ENCODE measurements around the gene MTA1. TPM values are rescaled to one million over a fixed set of nuclear protein-coding genes. Genes with fewer than 3 reads are reported as not detected.

The MTA1 gene
- total RNA-seq, 2 experiments from 2014 or later = 107 to 113 TPM

DNA sequence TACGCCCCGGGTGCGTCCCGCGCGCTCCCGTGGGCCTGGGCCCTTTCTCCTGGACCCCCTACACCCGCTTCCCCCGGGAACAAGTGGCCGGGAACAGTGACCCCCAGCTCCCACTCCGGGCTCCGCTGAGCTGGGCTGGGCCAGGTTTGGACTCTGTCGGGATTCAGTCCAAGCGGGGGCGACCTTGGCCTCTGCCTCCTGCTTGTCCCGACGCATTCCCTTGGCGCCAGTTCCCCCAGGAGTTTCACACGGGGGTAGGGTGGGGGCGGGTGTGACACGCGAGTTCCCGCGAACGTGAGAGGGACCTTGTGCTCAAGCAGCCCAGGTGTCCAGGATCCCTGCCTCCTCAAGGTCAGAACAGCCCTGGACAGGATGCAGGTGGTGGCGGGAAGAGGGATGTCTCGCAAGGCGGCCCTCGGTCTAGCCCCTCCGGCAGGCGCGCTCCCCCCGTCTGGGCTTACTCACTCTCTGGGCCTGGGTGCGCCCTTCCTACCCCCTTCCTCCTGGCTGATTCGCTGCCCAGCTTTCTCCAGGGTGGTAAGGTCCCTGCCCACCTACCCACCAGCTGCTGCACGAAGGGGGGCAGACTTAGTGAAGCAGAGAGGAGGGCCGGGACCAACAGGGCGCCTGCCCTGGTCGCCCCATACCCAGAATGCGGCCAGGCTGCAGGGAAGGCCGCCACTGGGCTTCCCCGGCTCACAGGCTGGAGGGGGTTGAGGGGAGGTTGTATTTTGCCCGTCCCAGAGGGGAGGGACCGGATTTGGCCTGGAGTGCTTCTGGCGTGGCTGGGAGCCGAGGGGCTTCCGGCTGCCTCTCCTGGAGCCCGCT lies 55.9 kb downstream of the MTA1 start:
- peaks cover 10% of the 10 kb centered on the region in 2 experiments for H3K27me3 ChIP-seq (ENCODE audit: control insufficient read depth in 1 of 2, insufficient read depth in 2 of 2, low read length in 2 of 2)
- Mint-ChIP-seq H3K4me3 (peak overlapping the region; percentile 25), H3K36me3 (ENCODE audit: low read depth) (no peaks in the 10 kb centered on the region), H3K4me1 (ENCODE audit: low read depth) (peaks cover 27% of the 10 kb centered on the region), H3K27ac (no peak overlapping the region), H3K27me3 (no peaks in the 10 kb centered on the region), H3K9me3 (no peaks in the 10 kb centered on the region)
- peak overlapping the region; percentile 44 for H3K4me3 ChIP-seq (ENCODE audit: low read length)
- ChIA-PET POLR2A (interaction anchor here (1.3 to 7.7 kb wide), 2 partner anchors 15 to 183 kb away, joined by 3 to 154 read pairs; partner anchors contain the start of gene TEDC1), CTCF (interaction anchor here (2.7 kb wide), 1 partner anchor 14 kb away, joined by 12 read pairs; no protein-coding TSS in a partner anchor)
- intact Hi-C loops (cut with DNase I, micrococcal nuclease) = no loop called here
- no peaks in the 10 kb centered on the region for H3K36me3 ChIP-seq (ENCODE audit: insufficient read depth, low read length)
- H3K9me3 ChIP-seq (ENCODE audit: control insufficient read depth in 1 of 2, insufficient read depth in 1 of 2, low read length in 2 of 2) = peaks cover 0 to 22% of the 10 kb centered on the region in 2 experiments
- TF ChIP-seq, protein P1, sequence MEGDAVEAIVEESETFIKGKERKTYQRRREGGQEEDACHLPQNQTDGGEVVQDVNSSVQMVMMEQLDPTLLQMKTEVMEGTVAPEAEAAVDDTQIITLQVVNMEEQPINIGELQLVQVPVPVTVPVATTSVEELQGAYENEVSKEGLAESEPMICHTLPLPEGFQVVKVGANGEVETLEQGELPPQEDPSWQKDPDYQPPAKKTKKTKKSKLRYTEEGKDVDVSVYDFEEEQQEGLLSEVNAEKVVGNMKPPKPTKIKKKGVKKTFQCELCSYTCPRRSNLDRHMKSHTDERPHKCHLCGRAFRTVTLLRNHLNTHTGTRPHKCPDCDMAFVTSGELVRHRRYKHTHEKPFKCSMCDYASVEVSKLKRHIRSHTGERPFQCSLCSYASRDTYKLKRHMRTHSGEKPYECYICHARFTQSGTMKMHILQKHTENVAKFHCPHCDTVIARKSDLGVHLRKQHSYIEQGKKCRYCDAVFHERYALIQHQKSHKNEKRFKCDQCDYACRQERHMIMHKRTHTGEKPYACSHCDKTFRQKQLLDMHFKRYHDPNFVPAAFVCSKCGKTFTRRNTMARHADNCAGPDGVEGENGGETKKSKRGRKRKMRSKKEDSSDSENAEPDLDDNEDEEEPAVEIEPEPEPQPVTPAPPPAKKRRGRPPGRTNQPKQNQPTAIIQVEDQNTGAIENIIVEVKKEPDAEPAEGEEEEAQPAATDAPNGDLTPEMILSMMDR (IDR thresholded peaks at IDR 0.05) = no peak
- peaks cover 71% of the 10 kb centered on the region for H3K4me1 ChIP-seq (ENCODE audit: insufficient read depth, low read length)
- DNase-seq = peak in 3 of 14 experiments; percentile 33 to 38 (median 34)
- H3K27ac ChIP-seq (ENCODE audit: low read depth in 1 of 2, low read length in 2 of 2) = no peak overlapping the region
- ATAC-seq (ENCODE audit: poor library complexity) = no peak

GRCh38 chr14:105476097-105476830 lies 56.6 kb downstream of the MTA1 start:
- H3K9me3 Mint-ChIP-seq = no peaks in the 10 kb centered on the region
- Histone ChIP-seq H3K9me3 (ENCODE audit: control insufficient read depth in 1 of 2, insufficient read depth in 1 of 2, low read length in 2 of 2) (peaks cover 0 to 22% of the 10 kb centered on the region in 2 experiments), H3K36me3 (ENCODE audit: insufficient read depth, low read length) (no peaks in the 10 kb centered on the region), H3K4me3 (ENCODE audit: low read length) (peak overlapping the region; percentile 44), H3K4me1 (ENCODE audit: insufficient read depth, low read length) (peaks cover 78% of the 10 kb centered on the region), H3K27me3 (ENCODE audit: control insufficient read depth in 1 of 2, insufficient read depth in 2 of 2, low read length in 2 of 2) (peaks cover 10% of the 10 kb centered on the region in 2 experiments), H3K27ac (ENCODE audit: low read depth in 1 of 2, low read length in 2 of 2) (no peak overlapping the region)
- intact Hi-C loops (cut with DNase I, micrococcal nuclease) = no loop called here
- peak overlapping the region; percentile 84 for H3K4me3 Mint-ChIP-seq
- H3K4me1 Mint-ChIP-seq (ENCODE audit: low read depth) = peaks cover 35% of the 10 kb centered on the region
- CTCF ChIA-PET = interaction anchor here (2.7 kb wide), 1 partner anchor 14 kb away, joined by 12 read pairs; no protein-coding TSS in a partner anchor
- H3K27me3 Mint-ChIP-seq = no peaks in the 10 kb centered on the region
- H3K27ac Mint-ChIP-seq = peak overlapping the region; percentile 72
- no peaks in the 10 kb centered on the region for H3K36me3 Mint-ChIP-seq (ENCODE audit: low read depth)
- DNase-seq = peak in 1 of 14 experiments; percentile 30
- POLR2A ChIA-PET = interaction anchor here (1.0 to 7.7 kb wide), 3 partner anchors 14 to 184 kb away, joined by 3 to 154 read pairs (median 4); partner anchors contain the start of genes PACS2 and TEDC1
- TF ChIP-seq, protein P1 (IDR thresholded peaks at IDR 0.05) = no peak
- no peak for ATAC-seq (ENCODE audit: poor library complexity)
